H1 (cell line): ENCODE results near the gene SKIL. TPM values are rescaled to one million over a fixed set of nuclear protein-coding genes. Genes with fewer than 3 reads are reported as not detected.

Experiments used
- ASH2L ChIP-seq: fragments of 200-600, 300-600 bp; sonication (generic); IDR thresholded peaks from one replicate; pipeline ENCODE4 v1.7.1; 2017; ENCODE audit warnings: low read length
- BACH1 ChIP-seq: IDR thresholded peaks from 2 replicates; pipeline ENCODE4 v1.6.1; 2012; ENCODE audit warnings: low read length, improper control_type of control experiment
- CBX8 ChIP-seq: fragments of 300-800, 300-1000 bp; sonication (generic); IDR thresholded peaks from 2 replicates; pipeline ENCODE4 v1.7.1; 2016; ENCODE audit warnings: low read depth, low read length, borderline replicate concordance
- CTBP2 ChIP-seq: IDR thresholded peaks from 2 replicates; pipeline ENCODE4 v1.7.0; 2011; ENCODE audit warnings: borderline replicate concordance, mild to moderate bottlenecking, moderate library complexity, mixed read lengths, low read length; ENCODE audit not compliant: insufficient read depth, insufficient read length
- GTF2F1 ChIP-seq: IDR thresholded peaks from 2 replicates; pipeline ENCODE4 v1.6.1; 2012; ENCODE audit warnings: low read depth, low read length, improper control_type of control experiment, borderline replicate concordance
- HDAC6 ChIP-seq: IDR thresholded peaks from one replicate; pipeline ENCODE4 v1.7.1; 2012; ENCODE audit warnings: low read depth, mild to moderate bottlenecking, inconsistent platforms, low read length, moderate library complexity
- KDM5A ChIP-seq: fragments of 200-600 bp; IDR thresholded peaks from 2 replicates; pipeline ENCODE4 v1.7.1; 2012; ENCODE audit warnings: mild to moderate bottlenecking, low read length, inconsistent platforms, mixed read lengths
- MAFK ChIP-seq: IDR thresholded peaks from 2 replicates; pipeline ENCODE4 v1.6.1; 2012; ENCODE audit warnings: low read depth, mild to moderate bottlenecking, improper control_type of control experiment, low read length
- NANOG ChIP-seq: IDR thresholded peaks from 2 replicates; pipeline ENCODE4 v1.6.1; 2011; ENCODE audit warnings: low read length, low read depth, mild to moderate bottlenecking, inconsistent platforms; ENCODE audit not compliant: insufficient read depth, poor library complexity, severe bottlenecking
- POLR2AphosphoS5 ChIP-seq: IDR thresholded peaks from 2 replicates; pipeline ENCODE4 v1.6.1; 2011; ENCODE audit warnings: low read depth, low read length
- POU5F1 ChIP-seq: IDR thresholded peaks from 2 replicates; pipeline ENCODE4 v1.6.1; 2011; ENCODE audit warnings: low read depth, mild to moderate bottlenecking, low read length, moderate library complexity
- RBBP5 ChIP-seq: IDR thresholded peaks from 2 replicates; pipeline ENCODE4 v1.7.1; 2012; ENCODE audit warnings: low read depth, mild to moderate bottlenecking, inconsistent platforms, low read length, moderate library complexity, borderline replicate concordance
- SP1 ChIP-seq: IDR thresholded peaks from 2 replicates; pipeline ENCODE4 v1.6.1; 2011; ENCODE audit warnings: low read depth, low read length
- TAF1 ChIP-seq: IDR thresholded peaks from 2 replicates; pipeline ENCODE4 v1.6.1; 2011; ENCODE audit warnings: mild to moderate bottlenecking, low read depth, low read length
- YY1 ChIP-seq: IDR thresholded peaks from 2 replicates; pipeline ENCODE4 v1.6.1; 2011; ENCODE audit warnings: low read depth, mild to moderate bottlenecking, low read length
- ZNF274 ChIP-seq: IDR thresholded peaks from 2 replicates; pipeline ENCODE4 v1.7.0; 2012; ENCODE audit warnings: low read length, borderline replicate concordance; ENCODE audit errors: extremely low read depth
- polyA plus RNA-seq, 7 experiments: library from polyadenylated mRNA; depleted of rRNA in 3 of 7; stranded (reverse) in 5 of 7; unstranded in 2 of 7; fragments of >200 nt in 5 of 7; fragments of 200-250 nt in 2 of 7; gene quantifications; 1 replicate in 5 of 7; 2 replicates in 1 of 7; 4 replicates in 1 of 7; pipeline versions ENCODE4 v1.2.1 to v1.2.3, GENCODE V29; 2011 to 2013; ENCODE audit warnings: missing spikeins in 2 of 7, mixed read lengths in 2 of 7
- total RNA-seq: library from RNA; stranded (reverse); fragmentation: NEBNext Ultra II Directional; extraction: Animal tissue kit (Norgen Biotek cat#: 25700); gene quantifications from 2 replicates; pipeline ENCODE4 v1.2.1, GENCODE V29; 2021
- TF ChIP-seq, protein P1 (sequence below), 3 experiments: IDR thresholded peaks; 1 replicate in 2 of 3; 2 replicates in 1 of 3; pipeline versions ENCODE4 v1.5.1 to v1.6.1; 2011; ENCODE audit warnings: low read length in 3 of 3, mild to moderate bottlenecking in 3 of 3, inconsistent platforms in 2 of 3, low read depth in 1 of 3, moderate library complexity in 1 of 3; ENCODE audit not compliant: insufficient read depth in 1 of 3; ENCODE audit errors: control extremely low read depth in 1 of 3
- TF ChIP-seq, protein P2 (sequence below): IDR thresholded peaks from 2 replicates; pipeline ENCODE4 v1.6.1; 2012; ENCODE audit warnings: low read length, inconsistent platforms
- TF ChIP-seq, protein P3 (sequence below): IDR thresholded peaks from 2 replicates; pipeline ENCODE4 v1.6.1; 2011; ENCODE audit warnings: low read depth, mild to moderate bottlenecking, low read length; ENCODE audit not compliant: insufficient read depth

The SKIL gene
- total and polyA plus RNA-seq, 2 of the 8 experiments (the other 6 are each of a cell fraction or from before 2014, with no cell fraction given) = 13.2 to 277 TPM

DNA sequence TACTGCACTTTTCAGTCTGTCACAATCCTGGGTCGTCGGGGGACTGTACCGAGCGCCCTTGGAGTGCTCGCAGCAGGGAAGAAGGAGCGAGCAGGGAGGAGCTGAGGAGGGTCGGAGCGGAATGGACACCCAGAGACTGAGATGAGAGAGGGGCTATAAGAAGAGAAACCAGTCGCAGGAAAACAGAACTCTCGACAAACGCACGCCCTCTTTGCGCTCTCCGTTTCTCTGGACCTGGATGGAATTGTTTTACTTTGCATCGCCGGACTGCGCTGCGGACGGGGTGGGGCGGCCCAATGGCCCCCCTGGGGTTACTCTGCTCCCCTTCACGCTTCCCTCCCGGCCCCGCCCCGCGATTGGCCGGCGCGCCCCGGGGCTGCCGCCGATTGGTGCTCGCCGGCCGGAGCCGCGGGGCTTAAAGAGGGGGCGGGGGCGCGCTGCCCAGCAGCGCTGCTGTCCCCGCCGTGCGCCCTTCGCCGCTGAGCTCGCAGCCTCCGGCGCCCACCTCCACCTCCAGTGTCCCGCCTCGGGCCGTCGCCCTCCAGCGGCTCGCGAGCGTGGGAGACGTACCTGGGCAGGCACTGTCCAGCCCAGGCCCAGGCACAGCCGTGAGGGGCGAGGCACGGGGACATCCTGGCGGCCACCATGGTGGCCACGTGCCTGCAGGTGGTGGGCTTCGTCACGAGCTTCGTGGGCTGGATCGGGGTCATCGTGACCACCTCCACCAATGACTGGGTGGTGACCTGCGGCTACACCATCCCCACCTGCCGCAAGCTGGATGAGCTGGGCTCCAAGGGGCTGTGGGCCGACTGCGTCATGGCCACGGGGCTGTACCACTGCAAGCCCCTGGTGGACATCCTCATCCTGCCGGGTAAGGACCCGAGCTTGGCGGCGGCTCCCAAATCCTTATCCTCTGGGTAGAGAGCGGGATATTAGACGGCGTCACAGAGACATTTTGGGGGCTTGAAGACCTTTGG, 61.2 kb downstream of the SKIL start, which contains the start of gene CLDN11 (continued):
- no peak for TF ChIP-seq SP1
- TF ChIP-seq RBBP5 = peak; percentile 21; the same call in 1 of the 2 replicates
- TF ChIP-seq CBX8 = no peak
- no peak for TF ChIP-seq GTF2F1
- no peak for TF ChIP-seq POLR2AphosphoS5
- no peak for TF ChIP-seq KDM5A
- TF ChIP-seq ZNF274 = no peak
- no peak for TF ChIP-seq MAFK
- TF ChIP-seq CTBP2 = no peak
- no peak for TF ChIP-seq ASH2L
- TF ChIP-seq HDAC6 = no peak
- TF ChIP-seq BACH1 = no peak
- TF ChIP-seq YY1 = no peak
- TF ChIP-seq, protein P1, sequence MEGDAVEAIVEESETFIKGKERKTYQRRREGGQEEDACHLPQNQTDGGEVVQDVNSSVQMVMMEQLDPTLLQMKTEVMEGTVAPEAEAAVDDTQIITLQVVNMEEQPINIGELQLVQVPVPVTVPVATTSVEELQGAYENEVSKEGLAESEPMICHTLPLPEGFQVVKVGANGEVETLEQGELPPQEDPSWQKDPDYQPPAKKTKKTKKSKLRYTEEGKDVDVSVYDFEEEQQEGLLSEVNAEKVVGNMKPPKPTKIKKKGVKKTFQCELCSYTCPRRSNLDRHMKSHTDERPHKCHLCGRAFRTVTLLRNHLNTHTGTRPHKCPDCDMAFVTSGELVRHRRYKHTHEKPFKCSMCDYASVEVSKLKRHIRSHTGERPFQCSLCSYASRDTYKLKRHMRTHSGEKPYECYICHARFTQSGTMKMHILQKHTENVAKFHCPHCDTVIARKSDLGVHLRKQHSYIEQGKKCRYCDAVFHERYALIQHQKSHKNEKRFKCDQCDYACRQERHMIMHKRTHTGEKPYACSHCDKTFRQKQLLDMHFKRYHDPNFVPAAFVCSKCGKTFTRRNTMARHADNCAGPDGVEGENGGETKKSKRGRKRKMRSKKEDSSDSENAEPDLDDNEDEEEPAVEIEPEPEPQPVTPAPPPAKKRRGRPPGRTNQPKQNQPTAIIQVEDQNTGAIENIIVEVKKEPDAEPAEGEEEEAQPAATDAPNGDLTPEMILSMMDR (IDR thresholded peaks at IDR 0.05; ENCODE audit: control extremely low read depth in 1 of 3, insufficient read depth in 1 of 3, low read depth in 1 of 3, low read length in 3 of 3) = peak in 2 of 3 experiments; percentile 9 to 17; a peak in 2 of 4 replicates
- 0 out of 2 replicates have a peak, but pooled peaks have one; percentile 26 for TF ChIP-seq TAF1
- TF ChIP-seq POU5F1 = no peak
- TF ChIP-seq, protein P2, sequence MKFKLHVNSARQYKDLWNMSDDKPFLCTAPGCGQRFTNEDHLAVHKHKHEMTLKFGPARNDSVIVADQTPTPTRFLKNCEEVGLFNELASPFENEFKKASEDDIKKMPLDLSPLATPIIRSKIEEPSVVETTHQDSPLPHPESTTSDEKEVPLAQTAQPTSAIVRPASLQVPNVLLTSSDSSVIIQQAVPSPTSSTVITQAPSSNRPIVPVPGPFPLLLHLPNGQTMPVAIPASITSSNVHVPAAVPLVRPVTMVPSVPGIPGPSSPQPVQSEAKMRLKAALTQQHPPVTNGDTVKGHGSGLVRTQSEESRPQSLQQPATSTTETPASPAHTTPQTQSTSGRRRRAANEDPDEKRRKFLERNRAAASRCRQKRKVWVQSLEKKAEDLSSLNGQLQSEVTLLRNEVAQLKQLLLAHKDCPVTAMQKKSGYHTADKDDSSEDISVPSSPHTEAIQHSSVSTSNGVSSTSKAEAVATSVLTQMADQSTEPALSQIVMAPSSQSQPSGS = no peak
- TF ChIP-seq, protein P3, sequence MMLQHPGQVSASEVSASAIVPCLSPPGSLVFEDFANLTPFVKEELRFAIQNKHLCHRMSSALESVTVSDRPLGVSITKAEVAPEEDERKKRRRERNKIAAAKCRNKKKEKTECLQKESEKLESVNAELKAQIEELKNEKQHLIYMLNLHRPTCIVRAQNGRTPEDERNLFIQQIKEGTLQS = no peak
- TF ChIP-seq NANOG = no peak
